BE2C (cell line): ENCODE measurements around the gene PPP1CC. TPM values are rescaled to one million over a fixed set of nuclear protein-coding genes. Genes with fewer than 3 reads are reported as not detected.
A peak's percentile ranks its signal among the peaks of the same experiment; 100 is the strongest.

Experiments
- DNase-seq: peaks from one replicate; pipeline ENCODE4 v3.0.0-alpha.2; 2020
- H3K27me3 ChIP-seq: fragments of 250-450 bp; sonication (Bioruptor Pico); 2 replicates; pipeline ENCODE4 v1.5.1; 2020; ENCODE audit warnings: mild to moderate bottlenecking
- H3K36me3 ChIP-seq: fragments of 250-450 bp; sonication (Bioruptor Pico); 2 replicates; pipeline ENCODE4 v1.5.1; 2020; ENCODE audit warnings: mild to moderate bottlenecking
- H3K4me1 ChIP-seq: fragments of 250-450 bp; sonication (Bioruptor Pico); 2 replicates; pipeline ENCODE4 v1.5.1; 2020
- H3K4me3 ChIP-seq: 2 replicates; pipeline ENCODE4 v1.5.1; 2011; ENCODE audit warnings: low read depth, low read length
- H3K9me3 ChIP-seq: fragments of 250-450 bp; sonication (Bioruptor Pico); 2 replicates; pipeline ENCODE4 v1.5.1; 2020
- CTCF ChIP-seq: IDR thresholded peaks from 2 replicates; pipeline ENCODE4 v1.5.1; 2012; ENCODE audit warnings: mild to moderate bottlenecking, low read depth, low read length
- polyA plus RNA-seq: library from polyadenylated mRNA; unstranded; fragments of >200 nt; gene quantifications from one replicate; pipeline ENCODE4 v1.2.1, GENCODE V29; 2012; ENCODE audit warnings: low read depth, missing spikeins; ENCODE audit not compliant: insufficient read length, insufficient read depth

Gene PPP1CC
- 165 TPM for polyA plus RNA-seq

DNA sequence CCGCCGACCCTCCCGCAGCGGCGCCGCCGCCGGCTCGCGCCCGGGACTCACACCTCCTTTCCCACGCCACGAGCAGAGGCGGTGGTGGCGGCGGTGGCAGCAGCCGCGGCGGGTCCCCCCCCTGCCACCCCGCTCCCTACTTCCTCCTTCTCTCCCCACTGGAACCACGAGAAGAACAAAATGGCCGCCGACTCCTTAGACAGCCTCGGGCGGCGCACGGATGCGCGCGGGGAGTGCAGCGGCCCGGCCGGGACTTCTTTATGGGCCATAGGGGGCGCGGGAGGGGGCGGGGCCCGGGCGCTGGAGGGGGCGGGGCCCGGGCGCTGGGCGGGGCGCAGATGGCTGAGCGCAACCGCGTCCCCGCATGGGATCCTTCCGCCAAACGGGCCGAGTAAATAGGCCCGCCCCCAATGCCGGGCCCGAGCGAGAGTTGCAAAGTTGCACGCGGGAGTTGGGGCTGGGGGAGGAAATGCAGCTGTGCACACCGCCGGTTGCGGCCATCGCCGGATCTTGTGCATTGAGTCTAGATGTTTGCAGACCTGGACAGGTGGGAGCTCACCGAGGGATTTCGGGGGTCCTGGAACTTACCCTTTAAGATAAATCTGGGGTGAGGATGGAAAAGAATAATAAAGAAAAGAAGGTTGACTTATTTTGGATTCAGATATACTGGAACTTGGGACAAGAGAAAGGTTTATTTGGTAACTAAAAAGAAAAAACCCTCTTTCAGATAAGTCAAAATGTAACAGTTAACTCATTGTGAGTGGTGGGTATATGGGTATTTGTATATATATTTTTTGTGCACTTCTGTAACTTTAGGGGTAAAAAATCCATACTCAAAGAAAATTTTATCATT lies at the start of gene PPP1CC:
Gene PPP1CC (minus strand): TSS at position 174 of the 853 bp plus-strand sequence. CDS start 184 bp downstream, outside the sequence.
- DNase-seq, result peak; percentile 95
- Histone ChIP-seq H3K4me1 (peaks cover 6% of the 10 kb centered on the region), H3K4me3 (peak within 1 kb of the TSS; percentile 88), H3K27me3 (no peaks in the 10 kb centered on the region; the same call in 1 of the 2 replicates), H3K9me3 (no peaks in the 10 kb centered on the region), H3K36me3 (peaks cover 19% of the 10 kb centered on the region)
- TF ChIP-seq CTCF, result no peak

DNA sequence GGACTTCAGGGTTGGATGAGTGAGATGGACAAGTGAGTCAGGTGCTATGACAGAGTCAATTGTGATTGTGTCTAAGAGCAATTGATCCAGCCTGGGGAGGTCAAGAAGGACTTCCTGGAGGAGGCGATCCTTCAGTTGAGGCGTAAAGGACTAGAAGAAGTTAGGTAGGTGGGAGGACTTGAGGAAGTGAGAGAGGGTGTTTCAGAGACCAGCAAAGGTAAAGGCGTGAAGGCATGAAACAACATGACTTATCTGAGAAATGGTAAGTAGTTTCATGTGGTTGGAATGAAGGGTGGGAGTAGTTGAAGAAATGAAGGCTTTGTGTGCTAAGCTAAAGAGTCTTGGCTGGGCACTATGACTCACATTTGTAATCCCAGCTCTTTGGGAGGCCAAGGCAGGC lies 48.9 kb upstream of the PPP1CC start:
- no peaks in the 10 kb centered on the region for H3K9me3 ChIP-seq
- no peak for DNase-seq
- H3K36me3 ChIP-seq, result no peaks in the 10 kb centered on the region
- no peak for TF ChIP-seq CTCF
- H3K4me1 ChIP-seq, result no peaks in the 10 kb centered on the region
- H3K4me3 ChIP-seq, result no peak overlapping the region
- H3K27me3 ChIP-seq, result no peaks in the 10 kb centered on the region

- Histone ChIP-seq H3K27me3 (no peaks in the 10 kb centered on the region), H3K9me3 (no peaks in the 10 kb centered on the region), H3K36me3 (no peaks in the 10 kb centered on the region), H3K4me3 (no peak overlapping the region), H3K4me1 (no peaks in the 10 kb centered on the region)
- no peak for TF ChIP-seq CTCF
- DNase-seq, result no peak
Observed at GRCh38 chr12:110790301-110790700, 47.6 kb upstream of the PPP1CC start.

DNA sequence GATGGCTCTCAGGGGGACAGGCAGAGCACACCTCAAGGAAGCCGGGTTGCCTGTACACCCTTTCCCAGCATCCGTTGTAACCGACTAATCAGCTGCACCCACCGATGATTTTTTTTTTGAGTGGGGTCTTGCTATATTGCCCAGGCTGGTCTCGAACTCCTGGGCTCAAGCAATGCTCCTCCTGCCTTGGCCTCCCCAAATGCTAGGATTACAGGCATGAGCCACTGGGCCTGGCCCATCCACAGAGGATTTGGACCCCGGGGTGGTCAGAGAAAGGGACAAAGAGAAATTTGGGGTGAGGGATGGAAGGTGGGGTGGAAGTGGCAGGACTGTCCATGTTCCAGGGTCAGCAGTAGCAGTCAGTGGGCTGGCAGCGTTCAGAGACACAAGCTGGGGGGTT lies 43.3 kb upstream of the PPP1CC start:
- no peak overlapping the region for H3K4me3 ChIP-seq
- no peaks in the 10 kb centered on the region for H3K4me1 ChIP-seq
- DNase-seq, result no peak
- no peaks in the 10 kb centered on the region for H3K9me3 ChIP-seq
- TF ChIP-seq CTCF, result no peak
- no peaks in the 10 kb centered on the region for H3K36me3 ChIP-seq
- H3K27me3 ChIP-seq, result no peaks in the 10 kb centered on the region

DNA sequence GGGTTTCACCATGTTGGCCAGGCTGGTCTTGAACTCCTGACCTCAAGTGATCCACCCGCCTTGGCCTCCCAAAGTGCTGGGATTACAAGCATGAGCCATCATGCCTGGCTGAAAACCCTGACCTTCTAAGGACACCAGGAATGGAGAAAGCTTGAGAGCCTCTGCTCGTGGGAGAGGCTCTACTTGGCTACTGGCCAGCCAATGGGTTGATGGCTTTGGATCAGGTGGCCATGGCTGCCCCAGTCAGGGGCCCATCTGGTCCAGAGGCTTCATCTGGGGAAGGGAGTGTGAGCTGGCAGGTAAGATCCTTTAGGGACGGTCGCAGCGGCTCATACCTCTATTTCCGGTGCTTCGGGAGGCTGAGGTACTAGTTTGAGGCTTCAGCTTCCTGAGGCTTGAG lies 42.5 kb upstream of the PPP1CC start:
- Histone ChIP-seq H3K27me3 (no peaks in the 10 kb centered on the region), H3K36me3 (no peaks in the 10 kb centered on the region), H3K4me3 (no peak overlapping the region), H3K9me3 (no peaks in the 10 kb centered on the region), H3K4me1 (no peaks in the 10 kb centered on the region)
- TF ChIP-seq CTCF, result no peak
- DNase-seq, result peak; percentile 27

DNA sequence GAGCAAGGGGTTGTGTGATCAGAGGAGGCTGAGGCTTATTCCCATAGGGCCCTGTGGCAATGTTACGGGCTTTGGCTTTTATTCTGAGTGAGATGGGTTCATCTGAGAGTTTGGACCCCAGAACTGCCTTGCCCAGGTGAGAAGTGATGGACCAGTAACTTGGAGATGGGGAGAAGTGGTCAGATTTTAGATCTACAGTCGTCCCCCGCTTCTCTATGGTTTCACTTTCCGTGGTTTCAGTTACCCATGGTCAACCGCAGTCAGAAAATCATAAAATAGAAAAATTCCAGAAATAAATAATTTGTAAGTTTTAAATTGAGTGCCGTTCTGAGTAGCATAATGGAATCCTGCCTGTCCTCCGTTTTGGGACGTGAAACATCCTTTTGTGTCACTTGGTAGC lies 40.2 kb upstream of the PPP1CC start:
- Histone ChIP-seq H3K4me3 (no peak overlapping the region), H3K9me3 (no peaks in the 10 kb centered on the region), H3K36me3 (no peaks in the 10 kb centered on the region), H3K4me1 (no peaks in the 10 kb centered on the region), H3K27me3 (no peaks in the 10 kb centered on the region)
- no peak for TF ChIP-seq CTCF
- DNase-seq, result no peak
